Adipose tissue (tissue), 3 donors: ENCODE measurements around the gene CAMK2D. TPM values are rescaled to one million over a fixed set of nuclear protein-coding genes. Genes with fewer than 3 reads are reported as not detected.

Experiments
- H3K27ac ChIP-seq: one replicate; pipeline ENCODE4 v1.5.1; 2013; ENCODE audit warnings: low read depth, low read length
- WGBS, 3 donors: extraction: QIAGEN DNeasy Blood & Tissue Kit; methylation state at CpG; one replicate each; pipeline ENCODE4 v1.1.7; 2013; 5-methylcytosine and 5-hydroxymethylcytosine counted together
- polyA plus RNA-seq, 3 donors: library from polyadenylated mRNA; stranded (reverse); fragments of 200-250 nt; gene quantifications; one replicate each; pipeline ENCODE4 v1.2.3, GENCODE V29; 2013
- donor health status: healthy with polysubstance abuse.
- donor health status: Bipolar disorder and iron deficiency.
- donor health status: healthy.

CAMK2D gene
- polyA plus RNA-seq, 3 donors: 6.1 to 28.6 (median 26.5) TPM

GRCh38 chr4:113419631-113420030 is 341.9 kb downstream of the CAMK2D start:
- 90 to 96% (median 94%) methylated on average over 2 of the region's 2 CpGs for WGBS, 3 donors
- no peak overlapping the region for H3K27ac ChIP-seq

GRCh38 chr4:113411496-113411938 is 350.0 kb downstream of the CAMK2D start:
- WGBS, 3 donors: 33 to 43% (median 42%) methylated on average over 4 of the region's 4 CpGs
- no peak overlapping the region for H3K27ac ChIP-seq

DNA sequence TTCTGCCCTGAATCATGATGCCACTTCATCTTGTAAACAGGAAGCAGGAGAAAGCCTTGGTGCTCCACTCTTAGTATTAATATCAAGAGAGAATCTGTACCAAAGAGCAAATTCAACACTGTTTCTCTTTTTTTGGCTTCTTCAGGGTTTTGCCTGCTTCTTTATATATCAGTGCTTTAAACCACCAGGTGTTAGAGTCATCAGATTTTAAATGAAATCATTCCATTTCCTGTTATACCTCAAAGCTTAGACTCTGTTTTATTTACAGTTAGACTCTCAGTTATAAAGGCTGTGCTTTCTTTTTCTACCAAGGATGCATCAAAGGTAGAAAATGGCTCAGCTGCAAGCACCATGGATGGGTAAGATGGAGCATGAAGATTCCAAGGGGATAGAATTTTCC is 350.9 kb downstream of the CAMK2D start:
- H3K27ac ChIP-seq: no peak overlapping the region

- H3K27ac ChIP-seq: no peak overlapping the region
- WGBS, 3 donors: 41 to 69% (median 45%) methylated on average over 4 of the region's 4 CpGs
Observed at GRCh38 chr4:113409181-113409580, 352.4 kb downstream of the CAMK2D start.

DNA sequence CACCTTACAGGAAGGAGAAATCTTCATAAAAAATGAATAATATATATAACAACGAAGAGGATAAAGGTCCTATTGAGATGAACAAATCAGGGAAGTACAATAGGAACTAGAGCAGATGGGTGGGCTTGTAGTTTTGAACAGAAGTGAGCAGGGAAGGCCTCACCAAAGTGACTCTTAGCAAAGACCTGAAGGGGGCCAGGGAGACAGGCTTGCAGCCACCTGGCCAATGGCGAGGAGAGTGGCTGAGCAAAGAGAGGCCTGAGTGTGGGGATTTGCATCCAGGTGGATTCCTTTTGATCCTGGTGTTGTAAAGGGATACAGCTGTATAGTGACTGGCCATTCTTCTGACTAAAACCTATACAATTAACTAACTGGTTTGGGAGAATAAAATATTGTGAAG is 354.1 kb downstream of the CAMK2D start:
- 83 to 91% (median 83%) methylated on average over 2 of the region's 2 CpGs for WGBS, 3 donors
- H3K27ac ChIP-seq: no peak overlapping the region

DNA sequence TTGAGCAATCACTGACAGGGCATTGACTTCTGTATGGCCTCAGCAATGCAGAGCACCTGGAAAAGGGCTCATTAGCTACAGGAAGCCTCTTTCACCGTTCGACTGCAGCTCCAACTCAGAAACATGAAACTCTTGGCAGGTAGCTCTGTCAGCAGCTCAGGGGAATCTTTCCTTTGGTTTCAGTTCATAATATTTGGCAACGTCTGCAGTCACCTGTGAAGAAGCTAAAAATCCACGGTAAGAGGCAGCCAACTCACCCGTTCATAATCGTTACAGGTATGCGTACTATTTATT is 354.9 kb downstream of the CAMK2D start:
- no peak overlapping the region for H3K27ac ChIP-seq
- 69 to 82% (median 81%) methylated on average over 7 of the region's 7 CpGs for WGBS, 3 donors

- H3K27ac ChIP-seq: no peak overlapping the region
- 81 to 95% (median 92%) methylated on average over 7 of the region's 7 CpGs for WGBS, 3 donors
Observed at GRCh38 chr4:113405874-113406722, 355.4 kb downstream of the CAMK2D start.

DNA sequence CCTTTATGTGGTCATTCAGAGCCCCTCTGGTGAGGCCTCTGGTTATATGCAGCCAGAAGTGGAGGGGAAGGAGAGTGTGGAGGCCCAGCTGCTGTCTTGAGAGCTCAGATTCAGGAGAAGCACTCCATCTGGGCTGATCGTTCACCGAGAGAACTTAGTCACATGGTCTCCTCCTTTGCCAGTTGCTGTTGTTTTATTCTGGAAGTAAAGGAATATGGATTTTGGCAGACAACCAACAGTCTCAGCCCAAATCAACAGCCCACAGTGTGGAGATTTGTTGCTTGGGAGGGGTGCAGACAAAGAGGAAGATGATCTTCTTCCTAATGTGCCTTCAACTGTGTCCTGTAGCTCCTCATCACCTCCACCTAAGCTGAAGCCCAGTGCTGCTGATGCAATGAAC is 356.7 kb downstream of the CAMK2D start:
- WGBS, 3 donors: 22 to 44% (median 28%) methylated on average over 2 of the region's 2 CpGs
- no peak overlapping the region for H3K27ac ChIP-seq

DNA sequence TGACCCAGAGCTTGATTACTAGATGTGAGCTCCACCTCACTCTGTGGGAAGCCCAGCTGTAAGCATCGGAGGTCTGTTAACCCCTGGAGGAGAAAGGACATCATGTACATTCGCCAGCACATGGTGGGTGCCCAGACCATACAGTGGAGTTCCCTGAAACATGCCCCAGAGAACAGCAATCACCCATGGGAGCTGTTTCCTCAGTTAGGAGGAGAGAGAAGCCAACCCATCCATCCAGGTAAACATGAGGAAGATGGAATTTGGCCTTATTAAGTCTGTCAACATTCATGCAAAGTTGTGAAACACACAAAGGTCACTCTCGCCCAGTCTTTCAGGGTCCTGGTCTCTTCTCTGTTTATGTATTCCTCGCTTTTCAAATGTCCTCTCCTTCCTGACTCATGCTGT is 357.4 kb downstream of the CAMK2D start:
- 93 to 94% (median 93%) methylated on average over 4 of the region's 4 CpGs for WGBS, 3 donors

More for the DNA sequence above, 357.4 kb downstream of the CAMK2D start:
- H3K27ac ChIP-seq: no peak overlapping the region

Other genes with a start within 250 kb of the CAMK2D start
- 1 to 10 TPM in 2 of 3 donors, under 1 TPM in 1; 0.77 to 2.2 (median 1.4) TPM for gene ARSJ, start 217.9 kb upstream of the CAMK2D start, polyA plus RNA-seq